Iris pigment epithelial cell (primary cell): ENCODE measurements around the gene YJU2.
"Not testable (repeated sequence)": the region's sequence is repeated elsewhere in the genome, so short reads cannot be mapped to it uniquely, and the experiment has no call there.

ENCODE experiments used
- DNase-seq: peaks from one replicate; pipeline ENCODE4 v3.0.0-alpha.2; 2011; ENCODE audit warnings: low read depth

The YJU2 gene

GRCh38 chr19:4267901-4268815 is 21.3 kb downstream of the YJU2 start:
- no peak for DNase-seq

GRCh38 chr19:4268816-4269430 is 22.0 kb downstream of the YJU2 start:
- DNase-seq = no peak

- no peak for DNase-seq
These were observed 26.0 kb downstream of the YJU2 start for GRCh38 chr19:4272894-4273293.

- DNase-seq = not testable (repeated sequence)
These were observed 27.4 kb downstream of the YJU2 start for GRCh38 chr19:4274321-4274686.

GRCh38 chr19:4277191-4277696 is 30.4 kb downstream of the YJU2 start:
- no peak for DNase-seq

- no peak for DNase-seq
These were observed 31.1 kb downstream of the YJU2 start for GRCh38 chr19:4278010-4278409.

GRCh38 chr19:4278419-4279266 is 31.8 kb downstream of the YJU2 start, which contains the start of gene SHD:
Gene SHD, plus strand, starts transcription at chr19:4279266. Its CDS starts 798 bp downstream, at chr19:4280064.
- DNase-seq = no peak

- DNase-seq = no peak
These were observed 32.3 kb downstream of the YJU2 start for GRCh38 chr19:4279267-4279529.

GRCh38 chr19:4279530-4280422 is 32.9 kb downstream of the YJU2 start:
- DNase-seq = no peak

- peak; percentile 23 for DNase-seq
These were observed 37.5 kb downstream of the YJU2 start for GRCh38 chr19:4284176-4284958.

GRCh38 chr19:4284974-4285373 is 38.1 kb downstream of the YJU2 start:
- no peak for DNase-seq

GRCh38 chr19:4286141-4286540 is 39.3 kb downstream of the YJU2 start:
- not testable (repeated sequence) for DNase-seq

GRCh38 chr19:4288091-4288777 is 41.4 kb downstream of the YJU2 start:
- DNase-seq = no peak

- DNase-seq = no peak
These were observed 44.4 kb downstream of the YJU2 start for GRCh38 chr19:4291184-4291732.

GRCh38 chr19:4292515-4292914 is 45.6 kb downstream of the YJU2 start:
- no peak for DNase-seq

- DNase-seq = no peak
These were observed 47.5 kb downstream of the YJU2 start for GRCh38 chr19:4294389-4294788.

GRCh38 chr19:4295972-4296771 is 49.3 kb downstream of the YJU2 start:
- DNase-seq = no peak

GRCh38 chr19:4297901-4298809 is 51.3 kb downstream of the YJU2 start:
- DNase-seq = peak; percentile 13
